NCI-H345 treated with DMSO at 0.1 percent for 48 hours (cell line): ENCODE results near the gene CAVIN1.
"Not testable (repeated sequence)": the region's sequence is repeated elsewhere in the genome, so short reads cannot be mapped to it uniquely, and the experiment has no call there.

ENCODE experiments used
- DNase-seq: peaks from one replicate; lab custom pipeline; 2025; ENCODE audit not compliant: unreplicated experiment; lab: John Stamatoyannopoulos, UW

Gene CAVIN1, protein sequence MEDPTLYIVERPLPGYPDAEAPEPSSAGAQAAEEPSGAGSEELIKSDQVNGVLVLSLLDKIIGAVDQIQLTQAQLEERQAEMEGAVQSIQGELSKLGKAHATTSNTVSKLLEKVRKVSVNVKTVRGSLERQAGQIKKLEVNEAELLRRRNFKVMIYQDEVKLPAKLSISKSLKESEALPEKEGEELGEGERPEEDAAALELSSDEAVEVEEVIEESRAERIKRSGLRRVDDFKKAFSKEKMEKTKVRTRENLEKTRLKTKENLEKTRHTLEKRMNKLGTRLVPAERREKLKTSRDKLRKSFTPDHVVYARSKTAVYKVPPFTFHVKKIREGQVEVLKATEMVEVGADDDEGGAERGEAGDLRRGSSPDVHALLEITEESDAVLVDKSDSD

DNA sequence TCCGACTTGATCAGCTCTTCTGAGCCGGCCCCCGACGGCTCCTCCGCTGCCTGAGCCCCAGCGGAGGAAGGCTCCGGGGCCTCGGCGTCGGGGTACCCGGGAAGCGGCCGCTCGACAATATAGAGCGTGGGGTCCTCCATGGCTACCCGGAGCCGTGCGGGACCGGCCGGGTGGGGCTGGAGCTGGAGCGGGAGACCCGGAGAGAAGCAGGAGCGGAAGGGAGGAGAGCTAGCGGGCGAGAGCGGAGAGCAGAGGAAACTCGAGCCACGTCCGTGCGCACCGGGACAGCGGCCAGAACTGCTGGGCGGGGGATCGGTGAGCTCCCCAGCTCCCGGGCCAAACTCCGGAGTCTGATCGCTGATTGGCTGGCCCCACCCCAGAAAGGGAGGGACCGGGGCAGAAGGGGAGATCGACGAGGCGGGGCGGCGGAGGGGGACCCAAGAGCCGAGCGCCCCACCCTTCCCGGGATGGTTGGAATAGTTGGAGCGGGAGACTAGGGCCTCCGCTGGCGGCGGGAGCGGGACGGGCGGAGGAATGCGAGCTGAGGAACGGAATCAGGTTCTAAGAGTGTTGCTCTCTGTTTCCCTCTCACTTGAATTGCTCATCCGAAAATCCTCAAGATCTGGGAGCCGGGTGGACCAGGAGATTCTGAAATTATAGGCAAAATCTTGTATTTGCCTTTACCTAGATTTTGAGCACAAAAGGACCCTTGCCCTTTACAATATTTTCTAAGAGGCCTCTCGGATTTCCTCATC, at the start of gene CAVIN1:
TSS of gene CAVIN1 (minus strand) at position 299 of the 755 bp plus-strand sequence. CDS start at position 140, 159 bp downstream.
- no peak for DNase-seq

- DNase-seq, result no peak
Measured at GRCh38 chr17:42467889-42468288, 44.8 kb upstream of the CAVIN1 start.

DNA sequence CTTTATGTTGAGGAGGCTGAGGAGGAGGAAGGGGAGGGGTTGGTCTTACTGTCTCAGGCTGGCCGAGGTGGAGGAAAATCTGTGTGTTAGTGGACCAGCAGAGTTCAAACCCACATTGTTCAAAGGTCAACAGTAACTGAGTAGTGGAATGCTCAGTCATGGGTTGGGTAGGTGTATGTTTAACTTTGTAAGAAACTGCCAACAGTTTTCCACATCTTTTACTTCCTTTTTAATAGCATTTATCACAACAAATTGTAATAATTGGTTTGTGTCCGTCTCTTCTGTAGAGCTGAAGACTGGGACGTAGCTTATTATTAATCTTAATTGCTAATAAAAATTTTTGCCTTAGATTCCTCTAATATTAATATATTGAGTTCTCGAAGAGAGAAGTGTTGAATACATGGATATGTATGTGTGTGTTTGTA, 40.9 kb upstream of the CAVIN1 start:
- DNase-seq, result no peak

GRCh38 chr17:42460371-42460770, 37.3 kb upstream of the CAVIN1 start:
- no peak for DNase-seq

DNA sequence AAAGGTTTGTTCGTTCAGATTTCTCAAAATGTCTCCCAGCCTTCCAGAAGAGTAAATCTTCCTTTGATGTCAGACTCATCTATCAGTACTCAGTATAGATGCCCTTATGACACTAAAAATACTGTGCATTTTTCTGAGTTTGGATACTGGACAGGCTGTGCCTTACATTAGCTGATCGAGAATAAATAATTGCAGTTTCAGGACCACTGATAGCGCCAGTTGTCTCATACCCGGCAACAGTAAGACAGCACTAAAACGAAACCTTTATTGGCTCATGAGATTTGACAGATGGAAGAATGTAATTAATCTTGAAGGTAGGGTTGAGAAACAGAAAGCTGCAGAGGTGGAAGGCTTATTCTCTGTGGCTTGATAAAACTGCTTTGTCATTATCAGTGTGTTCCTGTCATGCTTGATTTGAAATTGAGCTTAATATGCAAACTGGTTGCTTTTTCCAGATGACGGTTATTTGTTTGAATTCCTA, 36.8 kb upstream of the CAVIN1 start:
- DNase-seq, result no peak

GRCh38 chr17:42459256-42459800, 36.3 kb upstream of the CAVIN1 start:
- peak; percentile 22 for DNase-seq

GRCh38 chr17:42458497-42459255, 35.6 kb upstream of the CAVIN1 start, which contains the start of gene ATP6V0A1:
Gene ATP6V0A1, plus strand, starts transcription at chr17:42458878. Its CDS starts 2,017 bp downstream, at chr17:42460895.
- DNase-seq, result peak; percentile 89

- no peak for DNase-seq
Measured at GRCh38 chr17:42457107-42457792, 34.2 kb upstream of the CAVIN1 start.

DNA sequence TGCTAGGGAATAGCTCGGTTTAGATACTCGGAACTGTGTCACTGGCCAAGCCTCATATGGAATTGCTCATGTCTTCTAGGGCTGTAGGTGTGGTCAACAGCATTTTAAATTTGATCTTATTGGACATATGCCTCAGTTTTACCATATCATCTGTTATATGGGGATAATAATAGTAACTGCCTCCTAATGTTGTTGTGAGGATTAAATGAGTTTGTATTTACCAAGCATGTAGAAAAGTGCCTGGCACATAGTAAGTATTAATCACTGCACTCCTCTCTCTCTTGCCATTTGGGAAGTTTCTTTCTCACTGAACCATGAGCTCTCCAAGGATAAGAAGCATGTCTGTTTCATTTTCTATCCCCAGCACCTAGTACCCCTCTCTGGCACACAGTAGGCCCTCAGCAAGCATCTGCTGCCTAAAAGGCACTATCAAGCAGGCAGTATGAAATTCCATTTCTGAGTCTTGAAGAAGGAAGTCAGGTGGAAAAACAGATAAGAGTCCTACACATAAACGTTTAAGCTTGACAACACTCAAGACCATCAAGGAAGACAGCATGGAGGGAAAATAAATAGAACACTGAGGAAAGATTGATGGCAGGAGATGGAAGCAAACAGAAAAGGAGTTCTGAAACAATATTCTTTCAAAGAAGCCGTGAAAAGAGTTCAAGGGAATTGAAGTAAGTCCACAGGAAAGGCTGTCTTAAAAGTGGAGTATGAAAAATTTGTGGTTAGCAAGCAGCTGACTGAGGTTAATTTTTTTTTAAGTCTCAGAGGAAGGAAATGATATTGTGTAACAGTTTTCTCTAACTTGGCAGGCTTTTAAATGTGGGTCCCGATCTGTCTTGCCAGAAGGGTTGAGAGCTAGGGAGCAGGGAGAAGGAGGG, 33.4 kb upstream of the CAVIN1 start:
- DNase-seq, result no peak

GRCh38 chr17:42454987-42455386, 31.9 kb upstream of the CAVIN1 start:
- DNase-seq, result not testable (repeated sequence)

- DNase-seq, result no peak
Measured at GRCh38 chr17:42453439-42453838, 30.4 kb upstream of the CAVIN1 start.

DNA sequence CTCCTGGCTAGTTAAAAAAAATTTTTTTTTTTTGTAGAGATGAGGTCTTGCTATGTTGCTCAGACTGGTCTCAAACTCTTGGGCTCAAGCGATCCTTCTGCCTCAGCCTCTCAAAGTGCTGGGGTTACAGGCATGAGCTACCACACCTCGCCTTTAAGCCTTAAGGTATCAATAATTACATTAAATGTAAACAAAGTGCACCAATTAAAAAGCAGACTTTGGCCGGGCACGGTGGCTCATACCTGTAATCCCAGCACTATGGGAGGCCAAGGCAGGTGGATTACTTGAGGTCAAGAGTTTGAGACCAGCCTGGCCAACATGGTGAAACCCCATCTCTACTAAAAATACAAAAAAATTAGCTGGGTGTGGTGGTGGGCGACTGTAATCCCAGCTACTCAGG, 28.2 kb upstream of the CAVIN1 start:
- DNase-seq, result not testable (repeated sequence)

DNA sequence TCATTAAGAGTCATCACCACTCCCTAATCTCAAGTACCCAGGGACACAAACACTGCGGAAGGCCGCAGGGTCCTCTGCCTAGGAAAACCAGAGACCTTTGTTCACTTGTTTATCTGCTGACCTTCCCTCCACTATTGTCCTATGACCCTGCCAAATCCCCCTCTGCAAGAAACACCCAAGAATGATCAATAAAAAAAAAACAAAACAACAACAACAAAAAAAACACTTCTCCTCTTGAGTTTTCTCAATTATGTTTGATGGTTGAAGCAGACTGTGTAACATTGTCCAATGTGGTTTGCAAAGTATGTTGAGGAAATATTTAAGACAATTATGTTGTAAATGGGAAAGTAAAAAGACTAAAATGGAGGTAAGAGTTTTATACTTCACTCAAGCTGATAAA, 26.8 kb upstream of the CAVIN1 start:
- not testable (repeated sequence) for DNase-seq

DNA sequence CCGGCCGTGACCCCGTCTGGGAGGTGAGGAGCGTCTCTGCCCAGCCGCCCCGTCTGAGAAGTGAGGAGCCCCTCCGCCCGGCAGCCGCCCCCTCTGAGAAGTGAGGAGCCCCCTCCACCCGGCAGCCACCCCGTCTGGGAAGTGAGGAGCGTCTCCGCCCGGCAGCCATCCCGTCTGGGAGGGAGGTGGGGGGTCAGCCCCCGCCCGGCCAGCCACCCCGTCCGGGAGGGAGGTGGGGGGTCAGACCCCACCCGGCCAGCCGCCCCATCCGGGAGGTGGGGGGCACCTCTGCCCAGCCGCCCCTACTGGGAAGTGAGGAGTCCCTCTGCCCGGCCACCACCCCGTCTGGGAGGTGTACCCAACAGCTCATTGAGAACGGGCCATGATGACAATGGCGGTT, 26.1 kb upstream of the CAVIN1 start:
- DNase-seq, result not testable (repeated sequence)

- DNase-seq, result no peak
Measured at GRCh38 chr17:42442196-42442565, 19.1 kb upstream of the CAVIN1 start.

GRCh38 chr17:42441371-42442195, 18.5 kb upstream of the CAVIN1 start:
- no peak for DNase-seq

DNA sequence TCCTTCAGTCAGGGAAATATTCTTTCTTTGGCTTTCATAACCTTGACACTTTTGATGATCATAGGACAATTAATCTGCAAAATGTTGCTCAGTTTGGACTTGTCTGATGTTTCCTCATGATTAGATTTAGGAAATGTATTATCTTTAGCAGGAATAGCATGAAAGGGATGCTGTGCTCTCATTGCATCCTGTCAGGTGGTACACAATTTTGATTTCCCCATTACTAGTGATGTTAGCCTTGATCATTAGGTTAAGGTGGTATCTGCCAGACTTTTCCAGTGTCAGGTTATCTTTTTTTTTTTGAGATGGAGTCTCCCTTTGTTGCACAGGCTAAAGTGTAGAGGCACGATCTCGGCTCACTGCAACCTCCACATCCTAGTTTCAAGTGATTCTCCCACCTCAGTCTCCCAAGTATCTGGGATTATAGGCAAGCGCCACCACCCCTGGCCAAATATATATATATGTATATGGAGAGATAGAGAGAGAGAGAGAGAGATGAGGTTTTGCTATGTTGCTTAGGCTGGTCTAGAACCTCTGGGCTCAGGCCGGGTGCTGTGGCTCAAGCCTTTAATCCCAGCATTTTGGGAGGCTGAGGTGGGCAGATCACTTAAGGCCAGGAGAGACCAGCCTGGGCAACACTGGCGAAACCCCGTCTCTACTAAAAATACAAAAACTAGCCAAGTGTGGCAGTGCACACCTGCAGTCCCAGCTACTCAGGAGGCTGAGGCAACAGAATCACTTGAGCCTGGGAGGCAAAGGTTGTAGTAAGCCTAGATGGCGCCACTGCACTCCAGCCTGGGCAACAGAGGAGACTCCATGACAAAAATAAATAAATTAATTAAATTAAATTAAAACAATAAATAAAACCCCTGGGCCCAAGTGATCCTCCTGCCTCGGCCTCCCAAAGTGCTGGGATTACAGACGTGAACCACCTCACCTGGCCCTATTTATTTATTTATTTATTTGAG, 15.8 kb upstream of the CAVIN1 start:
- no peak for DNase-seq
